ENCODE measurements around the gene MPHOSPH8.
"Not testable (repeated sequence)": the region's sequence is repeated elsewhere in the genome, so short reads cannot be mapped to it uniquely, and the experiment has no call there.

MPHOSPH8 gene

DNA sequence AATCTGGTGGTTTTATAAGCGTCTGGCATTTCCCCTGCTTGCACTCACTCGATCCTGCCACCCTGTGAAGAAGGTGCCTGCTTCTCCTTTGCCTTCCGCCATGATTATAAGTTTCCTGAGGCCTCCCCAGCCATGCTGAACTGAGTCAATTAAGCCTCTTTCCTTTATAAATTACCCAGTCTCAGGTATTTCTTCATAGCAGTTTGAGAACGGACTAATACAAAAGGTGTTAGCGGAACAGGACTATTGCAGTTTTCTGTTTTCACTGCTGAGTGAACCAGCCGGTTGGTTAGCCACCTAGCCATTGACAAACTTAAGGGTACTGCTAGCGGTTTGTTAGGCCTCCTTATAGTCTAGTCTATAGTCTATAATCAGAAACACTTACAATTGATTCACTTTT lies 2.5 kb downstream of the MPHOSPH8 start:
- DNase-seq, result not testable (repeated sequence)

DNA sequence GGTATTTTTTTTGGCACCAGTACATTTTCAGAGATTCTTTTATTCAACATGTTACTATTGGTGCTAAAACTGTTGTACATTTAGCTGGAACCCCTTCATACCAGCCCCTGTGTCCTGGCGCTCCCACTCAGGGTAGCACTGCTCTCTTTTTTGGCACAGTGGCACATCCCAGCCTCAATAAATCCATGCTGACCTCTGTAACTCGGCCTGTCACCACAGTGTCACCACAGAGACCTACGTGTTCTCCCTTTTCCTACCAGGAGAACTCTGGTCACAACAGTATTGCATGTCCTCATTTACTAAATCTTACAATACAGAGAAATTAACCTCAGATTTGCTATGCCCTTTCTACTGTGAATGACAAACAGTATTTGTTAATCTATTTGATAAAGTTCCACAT lies 10.2 kb downstream of the MPHOSPH8 start:
- no peak for DNase-seq

DNA sequence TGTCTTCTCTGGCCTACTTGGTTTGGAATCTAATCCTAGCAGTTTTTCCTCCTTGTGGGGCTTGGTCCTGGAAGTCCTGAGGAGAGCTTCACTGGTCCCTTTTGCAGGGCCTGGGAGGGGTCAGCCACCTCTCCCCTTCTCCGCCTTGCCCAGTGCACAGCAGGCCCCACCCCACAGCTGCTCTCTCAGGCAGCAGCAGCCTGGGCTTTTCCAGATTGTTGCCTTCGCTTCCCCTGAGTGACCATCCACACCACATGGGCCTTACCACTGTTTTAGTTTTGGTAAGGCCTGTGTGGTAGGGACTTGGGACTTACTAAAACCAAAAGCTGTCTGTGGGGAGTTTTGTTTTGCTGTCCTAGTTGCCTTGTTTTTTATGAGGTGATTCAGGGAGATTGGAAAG lies 11.5 kb downstream of the MPHOSPH8 start:
- DNase-seq, result no peak

- DNase-seq, result no peak
Observed at GRCh38 chr13:19646063-19646462, 12.6 kb downstream of the MPHOSPH8 start.

DNA sequence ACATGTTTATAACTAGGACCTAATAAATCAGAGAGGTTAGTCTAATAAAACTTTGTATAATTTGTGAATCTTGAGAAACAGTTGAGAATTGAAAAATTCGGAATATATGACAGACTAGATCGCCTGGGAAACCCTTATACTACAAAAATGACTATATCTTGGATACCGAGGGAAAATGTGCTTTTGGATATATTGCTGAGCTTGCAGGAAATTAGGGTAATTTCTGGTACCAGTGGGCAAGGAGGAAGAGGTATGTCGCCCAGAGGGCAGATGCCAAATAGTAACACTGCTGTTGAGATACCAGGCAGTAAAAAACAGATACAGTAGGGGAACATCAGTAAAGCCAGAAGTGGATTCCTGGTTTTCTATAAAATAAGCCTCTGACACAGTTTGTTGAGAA lies 17.3 kb downstream of the MPHOSPH8 start:
- DNase-seq, result no peak

DNA sequence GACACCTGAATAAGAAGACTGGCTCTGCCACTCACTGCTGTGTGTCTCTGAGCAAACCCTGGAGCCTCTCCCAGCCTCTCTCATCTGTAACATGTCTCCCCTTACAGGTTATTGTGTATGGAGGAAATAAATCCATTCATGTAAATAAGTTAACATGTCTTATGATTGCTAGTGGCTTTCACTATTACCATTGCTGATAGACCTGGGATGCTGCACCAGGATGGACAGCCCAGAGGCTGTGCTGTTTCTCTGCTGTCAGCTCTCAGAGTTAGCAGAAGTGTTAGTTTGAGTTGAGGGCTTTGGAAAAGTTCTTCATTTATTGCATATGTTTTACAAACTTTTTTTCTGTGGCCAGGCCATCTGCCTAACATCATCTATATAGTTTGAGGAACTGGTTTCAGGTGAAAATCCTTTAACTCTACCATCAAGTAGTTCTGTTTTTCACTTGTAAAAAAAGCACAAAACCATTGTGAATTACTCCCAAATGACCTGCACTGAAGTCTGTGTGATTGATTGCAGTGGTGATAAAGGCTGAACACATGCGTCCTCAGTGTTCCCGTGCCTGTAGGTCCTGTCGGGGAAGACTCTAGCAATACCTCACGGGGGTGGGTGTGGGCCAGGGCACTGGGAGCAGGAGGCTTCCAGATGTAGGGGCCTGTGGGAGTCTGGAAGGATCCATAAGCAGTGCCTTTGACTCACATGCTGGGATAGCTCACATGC lies 24.6 kb downstream of the MPHOSPH8 start:
- DNase-seq, result no peak

DNA sequence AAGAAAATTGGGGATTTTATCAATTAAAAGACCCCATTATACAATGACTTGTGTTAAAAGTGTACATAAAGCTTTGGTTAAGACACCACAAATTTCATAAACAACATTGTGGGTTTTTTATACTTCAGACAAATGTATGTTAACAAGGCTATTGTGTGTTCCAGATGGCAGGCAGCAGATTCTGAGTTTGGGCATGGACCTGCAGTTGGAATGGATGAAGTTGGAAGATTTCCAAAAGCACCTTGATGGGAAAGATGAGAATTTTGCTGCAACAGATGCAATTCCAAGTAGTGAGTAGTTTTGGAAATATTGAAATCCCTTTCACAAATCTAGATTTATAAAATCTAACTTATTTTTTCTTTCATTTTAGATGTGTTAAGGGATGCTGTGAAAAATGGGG lies 25.4 kb downstream of the MPHOSPH8 start:
- DNase-seq, result no peak

DNA sequence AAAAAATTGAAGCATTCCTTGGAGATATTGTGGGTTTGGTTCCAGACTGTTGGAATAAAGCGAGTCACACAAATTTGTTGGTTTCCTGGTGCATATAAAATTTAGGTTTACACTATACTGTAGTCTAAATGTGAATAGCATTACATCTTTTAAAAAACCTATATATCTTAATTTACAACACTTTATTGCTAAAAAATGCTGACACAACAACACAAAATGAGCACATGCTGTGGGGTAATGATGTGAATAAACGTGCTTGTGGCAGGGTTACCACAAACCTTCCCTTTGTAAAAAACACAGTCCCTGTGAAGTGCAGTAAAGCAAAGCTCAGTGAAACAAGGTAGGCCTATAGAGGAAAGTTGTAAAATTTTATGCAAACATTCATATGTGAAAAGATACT lies 27.7 kb downstream of the MPHOSPH8 start:
- DNase-seq, result no peak

DNA sequence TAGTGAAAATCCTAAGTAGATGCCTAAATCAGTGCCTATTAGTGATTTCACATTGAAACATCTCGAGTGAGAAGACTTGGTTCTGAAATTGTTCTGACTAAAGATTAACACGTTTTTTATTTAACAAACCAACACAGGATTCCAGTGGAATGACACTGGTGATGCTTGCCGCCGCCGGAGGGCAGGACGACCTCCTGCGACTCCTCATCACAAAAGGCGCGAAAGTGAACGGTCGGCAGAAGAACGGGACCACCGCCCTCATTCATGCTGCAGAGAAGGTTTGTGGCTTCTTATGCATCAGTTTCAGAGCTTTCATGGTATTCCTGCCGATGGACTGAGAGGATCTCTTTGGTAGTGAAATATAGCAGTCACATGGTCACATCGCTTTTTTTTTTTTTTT lies 28.1 kb downstream of the MPHOSPH8 start:
- no peak for DNase-seq

DNA sequence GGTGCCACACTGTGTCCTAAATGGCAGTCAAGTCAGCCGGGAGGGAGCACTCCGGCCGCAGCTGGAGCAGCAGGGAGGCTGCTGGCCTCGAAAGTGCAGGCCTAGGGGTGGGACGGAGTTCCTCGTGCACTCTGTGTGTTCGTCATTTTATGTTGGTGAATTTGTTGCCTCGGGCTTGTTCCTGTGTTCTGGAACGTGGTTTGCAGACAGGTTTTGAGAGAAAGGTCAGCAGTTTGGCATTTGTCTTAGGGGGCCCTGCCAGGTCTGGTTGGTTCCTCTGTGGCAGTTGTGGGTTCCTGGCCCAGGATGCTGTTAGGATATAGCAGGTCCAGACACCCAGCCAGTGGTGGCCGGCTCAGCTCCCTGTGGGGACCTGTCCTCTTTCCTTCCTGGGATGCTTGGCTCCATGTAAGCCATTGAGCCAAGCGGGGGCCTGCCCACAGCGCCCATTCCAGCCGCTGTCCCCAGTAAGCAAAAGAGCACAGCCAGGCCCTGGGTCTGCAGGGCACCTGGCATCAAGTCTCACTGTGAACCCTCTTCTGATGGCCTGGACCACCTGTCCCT lies 30.0 kb downstream of the MPHOSPH8 start:
- DNase-seq, result no peak

DNA sequence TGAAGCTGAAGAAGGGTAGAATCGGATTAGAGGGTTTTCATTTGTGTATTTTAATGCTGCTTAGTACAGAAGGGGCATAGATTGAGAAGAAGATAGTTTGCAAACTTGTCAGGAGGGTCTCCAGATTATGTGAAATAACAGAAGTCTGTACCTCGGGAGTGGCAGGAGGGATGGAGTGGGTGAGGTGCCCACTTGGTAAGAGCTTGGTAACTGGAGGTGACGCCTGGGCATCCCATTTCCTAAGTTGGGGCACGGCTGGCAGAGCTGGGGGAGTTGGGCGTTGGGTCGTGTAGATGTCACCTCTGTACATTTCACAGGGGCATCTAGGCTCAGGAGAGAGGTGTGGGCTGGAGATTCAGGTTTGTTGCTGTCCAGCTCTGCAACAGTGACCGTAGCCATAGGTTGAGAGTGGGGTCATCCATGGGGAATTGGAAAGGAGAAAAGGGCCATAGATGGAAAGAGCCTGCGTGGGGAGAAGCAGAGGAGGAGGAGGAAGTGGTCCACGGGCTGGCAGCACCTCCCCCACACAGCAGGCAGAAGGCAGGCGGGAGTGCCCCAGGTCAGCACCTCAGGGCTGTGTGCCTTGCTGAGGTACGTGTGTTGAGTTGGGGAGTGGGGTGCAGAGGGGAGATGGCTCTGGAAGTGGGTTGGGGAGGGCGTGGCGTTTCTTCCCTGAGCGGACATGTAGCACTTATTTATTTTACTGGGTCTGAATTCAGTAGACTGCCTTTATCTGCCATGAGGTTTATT lies 31.2 kb downstream of the MPHOSPH8 start:
- DNase-seq, result no peak

DNA sequence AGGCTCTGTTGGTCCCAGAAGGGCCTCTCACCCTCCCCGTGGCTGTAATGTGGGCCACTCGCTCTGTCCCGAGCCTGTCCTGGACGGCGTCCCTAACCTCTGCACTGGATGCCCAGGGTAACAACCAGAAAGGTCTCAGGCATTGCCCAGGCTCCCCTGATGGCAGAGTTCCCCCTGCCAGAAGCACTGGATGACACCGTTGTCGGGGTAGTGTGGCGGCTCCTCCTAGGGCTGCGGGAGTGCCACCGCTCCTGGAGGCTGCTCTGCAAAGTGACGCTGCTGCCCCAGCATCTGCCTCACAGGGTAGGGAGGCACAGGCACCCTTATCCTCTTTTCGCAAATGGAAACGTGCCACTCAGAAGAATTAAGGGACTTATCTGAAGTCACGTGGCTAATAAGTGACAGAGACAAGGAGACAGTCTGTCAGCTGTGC lies 32.0 kb downstream of the MPHOSPH8 start:
- no peak for DNase-seq

GRCh38 chr13:19668778-19669177 lies 35.3 kb downstream of the MPHOSPH8 start:
- DNase-seq, result no peak

GRCh38 chr13:19670147-19670546 lies 36.7 kb downstream of the MPHOSPH8 start:
- no peak for DNase-seq

DNA sequence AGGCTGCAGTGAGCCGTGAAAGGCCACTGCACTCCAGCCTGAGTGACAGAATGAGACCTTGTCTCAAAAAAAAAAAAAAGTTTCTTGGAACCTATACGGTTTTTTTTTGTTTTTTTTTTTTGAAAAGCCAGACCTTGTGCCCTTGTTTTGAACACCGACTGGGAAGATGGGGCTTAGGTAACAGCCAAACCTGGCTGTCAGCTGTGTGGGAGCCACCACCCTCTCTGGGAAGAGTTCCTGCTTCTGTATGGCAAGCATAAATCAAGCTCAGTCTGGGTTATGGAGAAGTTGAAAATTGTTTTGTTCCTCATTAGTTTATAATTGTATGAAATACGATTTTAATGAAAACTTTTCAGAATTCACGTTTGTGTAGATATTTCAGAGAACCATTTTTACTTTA lies 39.5 kb downstream of the MPHOSPH8 start:
- DNase-seq, result no peak

DNA sequence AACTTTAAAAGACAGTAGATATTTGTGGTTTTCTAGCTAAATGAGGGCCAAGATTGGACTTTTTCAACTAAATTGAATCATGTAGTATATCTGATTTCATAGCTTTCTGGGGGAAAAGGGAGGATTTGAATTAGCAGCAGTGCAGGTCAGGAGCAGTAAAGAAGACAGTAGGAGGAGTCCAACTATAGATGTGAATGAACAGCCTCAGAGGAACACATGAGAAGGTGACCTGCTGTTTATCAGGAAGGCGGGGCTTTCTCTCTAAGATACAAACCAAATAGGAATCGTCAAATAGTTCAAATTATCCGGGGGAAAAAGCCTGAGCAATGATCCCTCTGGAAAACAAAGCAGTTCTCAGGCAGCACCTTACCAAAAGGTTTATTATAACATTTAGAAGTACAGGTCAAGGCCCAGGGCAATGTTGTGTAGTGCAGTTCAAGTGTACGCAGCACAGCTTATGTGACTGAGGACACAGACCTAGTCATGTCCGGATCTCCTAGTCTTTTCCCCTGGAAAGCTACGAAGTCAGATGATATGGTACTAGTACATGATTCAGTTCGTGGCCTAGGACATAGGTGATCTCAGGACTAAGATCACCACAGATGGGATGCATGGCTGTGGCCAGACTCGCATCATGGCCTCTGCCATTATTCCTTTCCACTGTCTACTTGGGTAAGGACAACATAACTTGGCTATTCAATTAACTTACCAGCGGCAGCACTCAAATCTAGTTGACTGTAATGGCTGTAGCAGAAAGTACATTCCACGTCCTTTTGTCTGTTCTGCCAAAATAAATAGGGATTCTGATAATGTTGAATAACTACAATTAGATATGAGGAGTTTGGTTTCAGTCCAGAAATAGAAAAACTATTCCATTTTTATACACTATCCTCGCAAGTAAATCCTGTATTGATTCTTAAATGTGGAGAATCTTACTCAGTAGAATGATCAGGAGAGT lies 40.3 kb downstream of the MPHOSPH8 start:
- no peak for DNase-seq

- no peak for DNase-seq
Observed at GRCh38 chr13:19674898-19675297, 41.4 kb downstream of the MPHOSPH8 start.

- DNase-seq, result no peak
Observed at GRCh38 chr13:19676168-19676567, 42.7 kb downstream of the MPHOSPH8 start.

GRCh38 chr13:19680751-19681150 lies 47.3 kb downstream of the MPHOSPH8 start:
- no peak for DNase-seq

DNA sequence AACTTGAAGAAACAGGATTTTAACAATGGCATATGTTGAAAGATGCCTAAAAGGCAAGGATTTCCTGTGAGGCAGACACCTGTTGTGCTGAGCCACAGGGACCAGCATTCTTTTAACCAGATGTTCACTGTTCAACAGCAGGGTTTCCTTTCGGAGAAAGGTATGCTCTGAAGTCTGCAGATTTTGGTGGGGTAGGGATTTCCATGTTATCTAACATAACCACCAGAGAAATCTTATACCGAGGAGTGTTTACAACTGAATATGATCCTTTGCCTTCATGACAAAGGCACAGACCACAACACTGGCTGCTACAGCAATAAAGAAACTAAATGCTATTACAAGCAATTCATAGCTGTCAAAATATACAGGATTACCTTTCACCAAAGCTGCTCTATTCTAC lies 48.1 kb downstream of the MPHOSPH8 start:
- no peak for DNase-seq

GRCh38 chr13:19685034-19685433 lies 51.6 kb downstream of the MPHOSPH8 start:
- DNase-seq, result no peak

GRCh38 chr13:19685437-19685836 lies 52.0 kb downstream of the MPHOSPH8 start:
- DNase-seq, result no peak

- DNase-seq, result not testable (repeated sequence)
Observed at GRCh38 chr13:19691447-19691846, 58.0 kb downstream of the MPHOSPH8 start.
